MM.1S (cell line): ENCODE measurements around the gene RAI1.

Experiments used
- EZH2phosphoT487 ChIP-seq: fragments of 300-600 bp; sonication (generic); IDR thresholded peaks from 2 replicates; pipeline ENCODE4 v1.6.1; 2018; ENCODE audit warnings: antibody characterized with exemption, low read length
- TF ChIP-seq, protein P1 (sequence below): fragments of 300-600 bp; sonication (generic); IDR thresholded peaks from 2 replicates; pipeline ENCODE4 v1.5.1; 2016; ENCODE audit warnings: antibody characterized with exemption, low read length, mixed read lengths

DNA sequence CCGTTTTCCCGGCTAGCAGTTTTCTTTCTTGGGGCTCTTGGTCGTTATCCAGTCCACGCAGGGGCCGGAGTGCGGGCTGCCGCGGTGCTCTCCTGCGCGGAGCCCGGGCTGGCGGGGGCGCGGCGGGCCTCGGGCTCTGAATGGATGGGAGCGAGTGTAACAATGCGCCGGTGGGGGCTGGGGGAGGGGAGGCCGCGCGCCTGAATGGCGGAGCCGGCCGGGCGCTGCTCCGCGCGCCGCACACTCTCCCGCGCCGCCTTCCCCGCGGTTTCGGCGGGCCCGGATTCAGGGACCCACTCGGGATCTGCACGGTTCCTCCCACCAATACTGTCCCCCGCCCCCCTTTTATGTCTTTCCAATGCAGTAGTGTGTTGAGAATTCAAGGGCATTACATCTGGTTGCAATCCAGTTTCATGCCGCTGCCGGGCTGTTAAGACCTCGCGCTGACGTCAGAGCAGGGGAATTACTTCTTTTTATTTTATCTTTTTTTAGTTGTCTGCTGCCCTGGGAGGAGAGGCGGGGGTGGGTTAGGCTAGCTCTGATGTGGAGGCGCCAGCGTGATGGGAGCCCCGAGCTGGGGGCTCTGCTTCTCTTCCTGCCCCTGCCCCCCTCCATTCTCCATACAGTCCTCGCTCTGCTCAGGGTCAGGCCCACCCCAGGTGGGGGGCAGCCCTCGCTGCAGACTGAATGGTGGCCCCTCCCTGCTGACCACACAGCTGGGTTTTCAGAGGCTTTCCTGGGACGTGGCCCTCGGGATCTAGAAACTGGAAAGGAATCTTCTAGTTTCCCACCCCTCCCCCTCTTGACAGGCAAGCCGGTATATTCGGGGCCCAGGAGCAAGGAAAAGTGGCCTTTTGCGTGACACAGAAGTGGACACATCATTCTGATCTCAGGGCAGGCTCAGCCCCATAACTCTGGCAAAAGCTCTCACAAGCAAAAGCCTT is 1.8 kb downstream of the RAI1 start:
- TF ChIP-seq, protein P1, sequence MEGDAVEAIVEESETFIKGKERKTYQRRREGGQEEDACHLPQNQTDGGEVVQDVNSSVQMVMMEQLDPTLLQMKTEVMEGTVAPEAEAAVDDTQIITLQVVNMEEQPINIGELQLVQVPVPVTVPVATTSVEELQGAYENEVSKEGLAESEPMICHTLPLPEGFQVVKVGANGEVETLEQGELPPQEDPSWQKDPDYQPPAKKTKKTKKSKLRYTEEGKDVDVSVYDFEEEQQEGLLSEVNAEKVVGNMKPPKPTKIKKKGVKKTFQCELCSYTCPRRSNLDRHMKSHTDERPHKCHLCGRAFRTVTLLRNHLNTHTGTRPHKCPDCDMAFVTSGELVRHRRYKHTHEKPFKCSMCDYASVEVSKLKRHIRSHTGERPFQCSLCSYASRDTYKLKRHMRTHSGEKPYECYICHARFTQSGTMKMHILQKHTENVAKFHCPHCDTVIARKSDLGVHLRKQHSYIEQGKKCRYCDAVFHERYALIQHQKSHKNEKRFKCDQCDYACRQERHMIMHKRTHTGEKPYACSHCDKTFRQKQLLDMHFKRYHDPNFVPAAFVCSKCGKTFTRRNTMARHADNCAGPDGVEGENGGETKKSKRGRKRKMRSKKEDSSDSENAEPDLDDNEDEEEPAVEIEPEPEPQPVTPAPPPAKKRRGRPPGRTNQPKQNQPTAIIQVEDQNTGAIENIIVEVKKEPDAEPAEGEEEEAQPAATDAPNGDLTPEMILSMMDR, result no peak
- TF ChIP-seq EZH2phosphoT487, result no peak
